ENCODE measurements around the gene C1RL. TPM values are rescaled to one million over a fixed set of nuclear protein-coding genes. Genes with fewer than 3 reads are reported as not detected.

C1RL gene
- total RNA-seq, 1 experiment from 2014 or later: 25.9 TPM

GRCh38 chr12:7091660-7092228 lies 17.3 kb downstream of the C1RL start:
- TF ChIP-seq SIN3A (IDR thresholded peaks at IDR 0.05; ENCODE audit: low read depth) (no peak), CBX3 (IDR thresholded peaks at IDR 0.05; ENCODE audit: low read depth) (no peak), FOSL1 (IDR thresholded peaks at IDR 0.05; ENCODE audit: low read depth) (no peak), ZNF274 (IDR thresholded peaks at IDR 0.05; ENCODE audit: low read depth, low read length) (no peak), TCF7L2 (IDR thresholded peaks at IDR 0.05; ENCODE audit: borderline replicate concordance, extremely low read depth, insufficient read depth, insufficient read length) (no peak), SRF (IDR thresholded peaks at IDR 0.05; ENCODE audit: low read depth) (no peak), EZH2 (IDR thresholded peaks at IDR 0.05) (no peak), RAD21 (IDR thresholded peaks at IDR 0.05; ENCODE audit: low read depth) (no peak), ZFX (IDR thresholded peaks at IDR 0.05) (no peak), YY1 (IDR thresholded peaks at IDR 0.05; ENCODE audit: extremely low read depth, insufficient replicate concordance, low read depth, low read length) (no peak), JUND (IDR thresholded peaks at IDR 0.05) (no peak), CTCF (IDR thresholded peaks at IDR 0.05 in 2 of 3, conservative IDR thresholded peaks at IDR 0.05 in 1 of 3; ENCODE audit: borderline replicate concordance in 1 of 3, insufficient read depth in 1 of 3, low read depth in 2 of 3, low read length in 2 of 3) (no peak)
- TF ChIP-seq, protein P1, sequence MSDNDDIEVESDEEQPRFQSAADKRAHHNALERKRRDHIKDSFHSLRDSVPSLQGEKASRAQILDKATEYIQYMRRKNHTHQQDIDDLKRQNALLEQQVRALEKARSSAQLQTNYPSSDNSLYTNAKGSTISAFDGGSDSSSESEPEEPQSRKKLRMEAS (IDR thresholded peaks at IDR 0.05): no peak
- TF ChIP-seq, protein P2, sequence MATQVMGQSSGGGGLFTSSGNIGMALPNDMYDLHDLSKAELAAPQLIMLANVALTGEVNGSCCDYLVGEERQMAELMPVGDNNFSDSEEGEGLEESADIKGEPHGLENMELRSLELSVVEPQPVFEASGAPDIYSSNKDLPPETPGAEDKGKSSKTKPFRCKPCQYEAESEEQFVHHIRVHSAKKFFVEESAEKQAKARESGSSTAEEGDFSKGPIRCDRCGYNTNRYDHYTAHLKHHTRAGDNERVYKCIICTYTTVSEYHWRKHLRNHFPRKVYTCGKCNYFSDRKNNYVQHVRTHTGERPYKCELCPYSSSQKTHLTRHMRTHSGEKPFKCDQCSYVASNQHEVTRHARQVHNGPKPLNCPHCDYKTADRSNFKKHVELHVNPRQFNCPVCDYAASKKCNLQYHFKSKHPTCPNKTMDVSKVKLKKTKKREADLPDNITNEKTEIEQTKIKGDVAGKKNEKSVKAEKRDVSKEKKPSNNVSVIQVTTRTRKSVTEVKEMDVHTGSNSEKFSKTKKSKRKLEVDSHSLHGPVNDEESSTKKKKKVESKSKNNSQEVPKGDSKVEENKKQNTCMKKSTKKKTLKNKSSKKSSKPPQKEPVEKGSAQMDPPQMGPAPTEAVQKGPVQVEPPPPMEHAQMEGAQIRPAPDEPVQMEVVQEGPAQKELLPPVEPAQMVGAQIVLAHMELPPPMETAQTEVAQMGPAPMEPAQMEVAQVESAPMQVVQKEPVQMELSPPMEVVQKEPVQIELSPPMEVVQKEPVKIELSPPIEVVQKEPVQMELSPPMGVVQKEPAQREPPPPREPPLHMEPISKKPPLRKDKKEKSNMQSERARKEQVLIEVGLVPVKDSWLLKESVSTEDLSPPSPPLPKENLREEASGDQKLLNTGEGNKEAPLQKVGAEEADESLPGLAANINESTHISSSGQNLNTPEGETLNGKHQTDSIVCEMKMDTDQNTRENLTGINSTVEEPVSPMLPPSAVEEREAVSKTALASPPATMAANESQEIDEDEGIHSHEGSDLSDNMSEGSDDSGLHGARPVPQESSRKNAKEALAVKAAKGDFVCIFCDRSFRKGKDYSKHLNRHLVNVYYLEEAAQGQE (IDR thresholded peaks at IDR 0.05; ENCODE audit: low read depth): no peak
- TF ChIP-seq, protein P3, sequence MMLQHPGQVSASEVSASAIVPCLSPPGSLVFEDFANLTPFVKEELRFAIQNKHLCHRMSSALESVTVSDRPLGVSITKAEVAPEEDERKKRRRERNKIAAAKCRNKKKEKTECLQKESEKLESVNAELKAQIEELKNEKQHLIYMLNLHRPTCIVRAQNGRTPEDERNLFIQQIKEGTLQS (IDR thresholded peaks at IDR 0.05): no peak
- ChIA-PET POLR2A (interaction anchor here (0.8 to 1.7 kb wide), 3 partner anchors 16 to 148 kb away, joined by 3 to 5 read pairs (median 3); partner anchors contain the start of genes C12orf57 and RNU7-1), CTCF (interaction anchor here (0.7 to 1.1 kb wide), 2 partner anchors 16 to 147 kb away, joined by 3 to 4 read pairs; no protein-coding TSS in a partner anchor), RAD21 (ENCODE audit: low non-redundant PET in 1 of 2, low total read pairs in 2 of 2, uncharacterized antibody in 2 of 2, unreplicated experiment in 2 of 2) (no interaction called here)
- intact Hi-C loops (cut with micrococcal nuclease): loop anchor here (1.0 to 5.0 kb wide), 3 partner anchors 119 to 167 kb away; partner anchors contain the start of genes C12orf57, EMG1 and PHB2
- Histone ChIP-seq H3K27ac (ENCODE audit: low read depth, low read length) (peak overlapping the region; percentile 13; the same call in 1 of the 2 replicates), H3K4me3 (replicated peaks in 1 of 2; ENCODE audit: low read depth in 1 of 2, low read length in 2 of 2) (no peak overlapping the region), H2AFZ (ENCODE audit: low read depth, low read length, poor library complexity, severe bottlenecking) (no peak overlapping the region), H3K9me3 (ENCODE audit: control insufficient read depth in 1 of 2, insufficient read depth in 1 of 2, low read depth in 1 of 2, low read length in 2 of 2) (no peaks in the 10 kb centered on the region), H3K36me3 (ENCODE audit: control insufficient read depth in 1 of 2, insufficient read depth in 2 of 2, low read length in 2 of 2) (no peaks in the 10 kb centered on the region), H3K4me2 (ENCODE audit: low read length) (peak overlapping the region; percentile 54; the same call in 1 of the 2 replicates), H3K27me3 (ENCODE audit: insufficient read depth, low read length) (0 out of 2 replicates have a peak, but pooled peaks cover 4% of the 10 kb centered on the region), H3K4me1 (ENCODE audit: control insufficient read depth in 1 of 2, insufficient read depth in 2 of 2, low read length in 2 of 2) (peaks cover 0 to 6% of the 10 kb centered on the region in 2 experiments; a peak in 1 of 4 replicates), H4K20me1 (ENCODE audit: insufficient read depth) (no peaks in the 10 kb centered on the region), H3K9me2 (ENCODE audit: insufficient read depth) (no peaks in the 10 kb centered on the region), H3K79me2 (ENCODE audit: insufficient read depth, low read length) (no peaks in the 10 kb centered on the region), H3K9ac (ENCODE audit: low read length) (no peak overlapping the region)
- DNase-seq (ENCODE audit: low read depth, low spot score): no peak
- ATAC-seq: no peak; the same call in 1 of the 2 replicates
- no TSS peak for BruUV-seq (replicated peaks)
